ENCODE measurements around the gene HOXA9.
A peak's percentile ranks its signal among the peaks of the same experiment; 100 is the strongest.

Gene HOXA9

GRCh38 chr7:27165089-27165995 lies at the start of gene HOXA9:
Gene HOXA9 (minus strand): TSS chr7:27165537. CDS start chr7:27165457, 80 bp downstream.
- DNase-seq, result no peak

GRCh38 chr7:27214239-27214950 lies 49.1 kb upstream of the HOXA9 start:
- DNase-seq, result no peak

- no peak for DNase-seq
Measured at GRCh38 chr7:27213433-27214238, 48.3 kb upstream of the HOXA9 start.

- no peak for DNase-seq
Measured at GRCh38 chr7:27212497-27213432, 47.4 kb upstream of the HOXA9 start.

GRCh38 chr7:27211764-27212204 lies 46.4 kb upstream of the HOXA9 start:
- DNase-seq, result no peak

GRCh38 chr7:27211084-27211446 lies 45.7 kb upstream of the HOXA9 start:
- DNase-seq, result no peak

GRCh38 chr7:27210441-27211083 lies 45.2 kb upstream of the HOXA9 start:
- DNase-seq, result peak in 11 of 58 donors; percentile 3 to 39 (median 12)

GRCh38 chr7:27209933-27210440 lies 44.6 kb upstream of the HOXA9 start:
- DNase-seq, result no peak

GRCh38 chr7:27208998-27209397 lies 43.7 kb upstream of the HOXA9 start:
- no peak for DNase-seq

- no peak for DNase-seq
Measured at GRCh38 chr7:27207348-27207985, 42.1 kb upstream of the HOXA9 start.

- DNase-seq, result no peak
Measured at GRCh38 chr7:27205325-27206280, 40.3 kb upstream of the HOXA9 start.

- DNase-seq, result no peak
Measured at GRCh38 chr7:27204851-27205322, 39.5 kb upstream of the HOXA9 start.

GRCh38 chr7:27203964-27204594 lies 38.7 kb upstream of the HOXA9 start:
- no peak for DNase-seq

GRCh38 chr7:27203365-27203953 lies 38.1 kb upstream of the HOXA9 start:
- no peak for DNase-seq

GRCh38 chr7:27202862-27203134 lies 37.5 kb upstream of the HOXA9 start:
- no peak for DNase-seq

- no peak for DNase-seq
Measured at GRCh38 chr7:27202018-27202861, 36.9 kb upstream of the HOXA9 start.

Measured in anterior cingulate cortex (tissue), 58 donors.